Endometrium (tissue), 2 donors: ENCODE results near the gene SP100.

Source experiments
- FAIRE-seq: peaks from 2 replicates; lab custom pipeline; 2012; peaks lifted over from hg19 to GRCh38; lab: Jason Lieb, UNC
- donor health status: control.
- donor health status: control.

The SP100 gene

DNA sequence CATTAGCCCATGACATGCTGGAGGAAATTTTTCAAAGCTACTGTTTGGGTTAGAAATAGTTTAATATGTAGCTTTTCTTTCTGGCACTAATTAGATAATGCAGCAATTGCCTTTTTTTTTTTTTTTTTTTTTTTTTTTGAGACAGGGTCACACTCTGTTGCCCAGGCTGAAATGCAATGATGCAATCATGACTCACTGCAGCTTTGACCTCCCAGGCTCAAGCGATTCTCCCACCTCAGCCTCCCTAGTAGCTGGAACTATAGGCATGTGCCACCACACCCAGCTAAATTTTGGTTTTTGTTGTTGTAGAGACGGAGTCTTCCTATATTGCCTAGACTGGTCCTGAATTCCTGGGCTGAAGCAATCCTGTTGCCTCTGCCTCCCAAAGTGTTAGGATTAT, 136.2 kb downstream of the SP100 start:
- FAIRE-seq: no peak

- FAIRE-seq: no peak
These were observed 141.1 kb downstream of the SP100 start for GRCh38 chr2:230557065-230557464.

- no peak for FAIRE-seq
These were observed 149.1 kb downstream of the SP100 start for GRCh38 chr2:230564805-230565779.

DNA sequence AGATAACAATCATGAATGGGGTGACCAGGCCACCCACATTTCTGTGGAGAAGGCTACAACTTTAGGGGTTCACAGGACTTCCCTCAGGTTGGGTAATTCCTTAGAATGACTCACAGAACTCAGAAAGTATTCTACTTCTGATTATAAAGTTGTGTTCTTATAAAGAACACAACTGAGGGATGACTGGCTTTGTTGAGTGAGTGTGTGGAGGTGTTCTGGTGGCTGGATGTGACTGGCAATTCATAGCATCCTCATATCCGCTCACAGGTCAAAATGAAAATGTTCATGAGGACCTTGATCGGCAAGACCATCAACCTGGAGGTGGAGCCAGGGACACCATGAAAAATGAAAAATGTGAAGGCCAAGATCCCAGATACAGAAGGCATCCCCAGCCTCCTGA, 153.3 kb downstream of the SP100 start:
- FAIRE-seq: no peak

- FAIRE-seq: no peak
These were observed 155.0 kb downstream of the SP100 start for GRCh38 chr2:230570987-230571386.

- FAIRE-seq: no peak
These were observed 159.8 kb downstream of the SP100 start for GRCh38 chr2:230575642-230576324.

- FAIRE-seq: no peak
These were observed 161.1 kb downstream of the SP100 start for GRCh38 chr2:230577114-230577513.

GRCh38 chr2:230578106-230578505, 162.1 kb downstream of the SP100 start:
- FAIRE-seq: no peak

- no peak for FAIRE-seq
These were observed 166.9 kb downstream of the SP100 start for GRCh38 chr2:230582851-230583283.

- no peak for FAIRE-seq
These were observed 167.6 kb downstream of the SP100 start for GRCh38 chr2:230583581-230583980.

GRCh38 chr2:230586328-230586982, 170.5 kb downstream of the SP100 start:
- peak; percentile 82 for FAIRE-seq

GRCh38 chr2:230589025-230589424, 173.0 kb downstream of the SP100 start:
- no peak for FAIRE-seq

GRCh38 chr2:230589497-230590015, 173.6 kb downstream of the SP100 start:
- no peak for FAIRE-seq

GRCh38 chr2:230590333-230590732, 174.3 kb downstream of the SP100 start:
- no peak for FAIRE-seq

- FAIRE-seq: no peak
These were observed 175.8 kb downstream of the SP100 start for GRCh38 chr2:230591850-230592249.

- no peak for FAIRE-seq
These were observed 176.8 kb downstream of the SP100 start for GRCh38 chr2:230592775-230593174.
